DND-41 (cell line): ENCODE measurements around the gene NAPSA.

Experiments used
- EZH2 ChIP-seq: IDR thresholded peaks from 3 replicates; pipeline ENCODE4 v1.6.1; 2012; ENCODE audit warnings: borderline replicate concordance, low read depth, mild to moderate bottlenecking, moderate library complexity, low read length, inconsistent platforms; ENCODE audit not compliant: severe bottlenecking
- TF ChIP-seq, protein P1 (sequence below): IDR thresholded peaks from 2 replicates; pipeline ENCODE4 v1.5.1; 2012; ENCODE audit warnings: borderline replicate concordance, low read length, moderate library complexity, mild to moderate bottlenecking; ENCODE audit not compliant: poor library complexity, severe bottlenecking; ENCODE audit errors: extremely low read depth

DNA sequence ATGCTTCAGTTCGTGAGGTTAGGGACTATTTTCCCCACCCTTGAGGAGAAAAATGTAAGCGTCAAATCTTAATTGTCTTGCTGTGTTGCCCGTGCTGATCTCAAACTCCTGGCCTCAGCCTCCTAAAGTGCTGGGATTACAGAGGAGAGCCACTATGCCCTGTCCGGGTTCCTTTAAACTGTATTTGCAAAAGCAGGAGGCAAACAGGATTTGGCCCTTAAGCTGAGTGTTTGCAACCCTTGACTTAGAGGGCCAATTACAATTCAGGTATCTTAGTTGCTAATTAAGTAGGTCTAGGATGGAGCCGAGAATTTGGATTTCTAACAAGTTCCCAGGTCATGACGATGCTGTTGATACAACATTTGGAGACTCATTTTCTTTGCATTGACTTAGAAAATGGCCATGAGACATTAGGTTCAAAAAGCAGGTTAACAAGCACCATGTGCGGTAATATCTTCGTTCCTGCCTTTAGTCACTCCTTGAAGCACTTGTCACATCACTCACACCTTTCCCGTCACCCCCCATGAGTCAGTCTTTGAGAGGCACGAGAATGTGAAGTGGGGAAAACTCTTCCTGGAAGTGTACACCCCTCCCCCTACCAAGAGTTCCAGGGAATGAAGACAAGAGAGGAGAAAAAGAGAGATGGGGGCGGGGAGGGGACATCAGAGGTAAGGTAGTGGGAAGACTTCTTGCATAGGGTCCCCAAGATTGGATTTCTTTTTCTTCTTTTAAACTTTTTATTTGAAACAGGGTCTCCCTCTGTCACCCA lies 2.6 kb downstream of the NAPSA start:
- TF ChIP-seq, protein P1, sequence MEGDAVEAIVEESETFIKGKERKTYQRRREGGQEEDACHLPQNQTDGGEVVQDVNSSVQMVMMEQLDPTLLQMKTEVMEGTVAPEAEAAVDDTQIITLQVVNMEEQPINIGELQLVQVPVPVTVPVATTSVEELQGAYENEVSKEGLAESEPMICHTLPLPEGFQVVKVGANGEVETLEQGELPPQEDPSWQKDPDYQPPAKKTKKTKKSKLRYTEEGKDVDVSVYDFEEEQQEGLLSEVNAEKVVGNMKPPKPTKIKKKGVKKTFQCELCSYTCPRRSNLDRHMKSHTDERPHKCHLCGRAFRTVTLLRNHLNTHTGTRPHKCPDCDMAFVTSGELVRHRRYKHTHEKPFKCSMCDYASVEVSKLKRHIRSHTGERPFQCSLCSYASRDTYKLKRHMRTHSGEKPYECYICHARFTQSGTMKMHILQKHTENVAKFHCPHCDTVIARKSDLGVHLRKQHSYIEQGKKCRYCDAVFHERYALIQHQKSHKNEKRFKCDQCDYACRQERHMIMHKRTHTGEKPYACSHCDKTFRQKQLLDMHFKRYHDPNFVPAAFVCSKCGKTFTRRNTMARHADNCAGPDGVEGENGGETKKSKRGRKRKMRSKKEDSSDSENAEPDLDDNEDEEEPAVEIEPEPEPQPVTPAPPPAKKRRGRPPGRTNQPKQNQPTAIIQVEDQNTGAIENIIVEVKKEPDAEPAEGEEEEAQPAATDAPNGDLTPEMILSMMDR: no peak
- no peak for TF ChIP-seq EZH2
